Peyer's patch (tissue), 4 donors: ENCODE measurements around the gene MME.

Experiments
- POLR2A ChIP-seq, 2 donors: fragments of 450-650 bp; IDR thresholded peaks; one replicate each; pipeline ENCODE4 v1.5.1; 2017; ENCODE audit warnings: antibody characterized with exemption in 2 of 2, mild to moderate bottlenecking in 2 of 2, moderate library complexity in 2 of 2
- TF ChIP-seq, protein P1 (sequence below), 6 experiments: fragments of 450-650 bp in 4 of 6; fragments of 200-600 bp in 2 of 6; sonication (generic) in 1 of 6; IDR thresholded peaks; one replicate each; pipeline ENCODE4 v1.5.1; 2017 to 2019; ENCODE audit warnings: antibody characterized with exemption in 6 of 6, mild to moderate bottlenecking in 3 of 6, moderate library complexity in 1 of 6

- TF ChIP-seq, protein P1, sequence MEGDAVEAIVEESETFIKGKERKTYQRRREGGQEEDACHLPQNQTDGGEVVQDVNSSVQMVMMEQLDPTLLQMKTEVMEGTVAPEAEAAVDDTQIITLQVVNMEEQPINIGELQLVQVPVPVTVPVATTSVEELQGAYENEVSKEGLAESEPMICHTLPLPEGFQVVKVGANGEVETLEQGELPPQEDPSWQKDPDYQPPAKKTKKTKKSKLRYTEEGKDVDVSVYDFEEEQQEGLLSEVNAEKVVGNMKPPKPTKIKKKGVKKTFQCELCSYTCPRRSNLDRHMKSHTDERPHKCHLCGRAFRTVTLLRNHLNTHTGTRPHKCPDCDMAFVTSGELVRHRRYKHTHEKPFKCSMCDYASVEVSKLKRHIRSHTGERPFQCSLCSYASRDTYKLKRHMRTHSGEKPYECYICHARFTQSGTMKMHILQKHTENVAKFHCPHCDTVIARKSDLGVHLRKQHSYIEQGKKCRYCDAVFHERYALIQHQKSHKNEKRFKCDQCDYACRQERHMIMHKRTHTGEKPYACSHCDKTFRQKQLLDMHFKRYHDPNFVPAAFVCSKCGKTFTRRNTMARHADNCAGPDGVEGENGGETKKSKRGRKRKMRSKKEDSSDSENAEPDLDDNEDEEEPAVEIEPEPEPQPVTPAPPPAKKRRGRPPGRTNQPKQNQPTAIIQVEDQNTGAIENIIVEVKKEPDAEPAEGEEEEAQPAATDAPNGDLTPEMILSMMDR (IDR thresholded peaks at IDR 0.05), result no peak
- no peak for TF ChIP-seq POLR2A (IDR thresholded peaks at IDR 0.05)
Observed at GRCh38 chr3:155069729-155070128, 10.4 kb upstream of the MME start.
